ENCODE results near the gene ABHD16B. TPM values are rescaled to one million over a fixed set of nuclear protein-coding genes. Genes with fewer than 3 reads are reported as not detected.
A peak's percentile ranks its signal among the peaks of the same experiment; 100 is the strongest.

Gene ABHD16B
- total and polyA plus RNA-seq, 8 donors, result 0.18 TPM; not detected in 7

DNA sequence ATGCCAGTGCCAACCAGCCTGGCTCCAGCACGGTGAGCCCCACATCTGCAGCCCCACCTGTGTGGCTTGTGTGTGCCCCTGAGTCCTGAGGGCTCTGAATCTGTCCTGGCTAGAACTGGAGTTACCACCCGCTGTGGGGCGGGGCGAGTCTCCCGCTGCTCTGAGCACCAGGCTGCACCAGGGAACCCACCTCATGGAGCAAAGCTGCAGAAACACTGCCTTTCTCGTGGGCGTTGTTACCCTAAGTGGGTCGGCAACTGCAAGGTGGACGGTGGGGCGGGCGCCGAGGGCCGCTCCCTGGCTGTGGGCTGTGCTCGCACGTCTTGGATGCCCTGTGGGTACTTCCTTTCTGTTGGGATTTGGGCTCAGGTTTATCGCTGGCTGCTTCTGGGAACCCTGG lies 17.5 kb upstream of the ABHD16B start:
- peaks cover 0 to 67% of the 10 kb centered on the region in 2 donors for H3K27me3 ChIP-seq
- TF ChIP-seq, protein P1, sequence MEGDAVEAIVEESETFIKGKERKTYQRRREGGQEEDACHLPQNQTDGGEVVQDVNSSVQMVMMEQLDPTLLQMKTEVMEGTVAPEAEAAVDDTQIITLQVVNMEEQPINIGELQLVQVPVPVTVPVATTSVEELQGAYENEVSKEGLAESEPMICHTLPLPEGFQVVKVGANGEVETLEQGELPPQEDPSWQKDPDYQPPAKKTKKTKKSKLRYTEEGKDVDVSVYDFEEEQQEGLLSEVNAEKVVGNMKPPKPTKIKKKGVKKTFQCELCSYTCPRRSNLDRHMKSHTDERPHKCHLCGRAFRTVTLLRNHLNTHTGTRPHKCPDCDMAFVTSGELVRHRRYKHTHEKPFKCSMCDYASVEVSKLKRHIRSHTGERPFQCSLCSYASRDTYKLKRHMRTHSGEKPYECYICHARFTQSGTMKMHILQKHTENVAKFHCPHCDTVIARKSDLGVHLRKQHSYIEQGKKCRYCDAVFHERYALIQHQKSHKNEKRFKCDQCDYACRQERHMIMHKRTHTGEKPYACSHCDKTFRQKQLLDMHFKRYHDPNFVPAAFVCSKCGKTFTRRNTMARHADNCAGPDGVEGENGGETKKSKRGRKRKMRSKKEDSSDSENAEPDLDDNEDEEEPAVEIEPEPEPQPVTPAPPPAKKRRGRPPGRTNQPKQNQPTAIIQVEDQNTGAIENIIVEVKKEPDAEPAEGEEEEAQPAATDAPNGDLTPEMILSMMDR (IDR thresholded peaks at IDR 0.05), result no peak
- H3K27ac ChIP-seq, result peak overlapping the region in 1 of 2 donors; percentile 41
- H3K9me3 ChIP-seq, result no peaks in the 10 kb centered on the region
- intact Hi-C loops (cut with DNase I), result no loop called here
- no peak for ATAC-seq
- DNase-seq, result no peak
- peaks cover 7 to 37% of the 10 kb centered on the region in 2 donors for H3K4me1 ChIP-seq
- no peaks in the 10 kb centered on the region for H3K36me3 ChIP-seq
- no peak overlapping the region for H3K4me3 ChIP-seq

DNA sequence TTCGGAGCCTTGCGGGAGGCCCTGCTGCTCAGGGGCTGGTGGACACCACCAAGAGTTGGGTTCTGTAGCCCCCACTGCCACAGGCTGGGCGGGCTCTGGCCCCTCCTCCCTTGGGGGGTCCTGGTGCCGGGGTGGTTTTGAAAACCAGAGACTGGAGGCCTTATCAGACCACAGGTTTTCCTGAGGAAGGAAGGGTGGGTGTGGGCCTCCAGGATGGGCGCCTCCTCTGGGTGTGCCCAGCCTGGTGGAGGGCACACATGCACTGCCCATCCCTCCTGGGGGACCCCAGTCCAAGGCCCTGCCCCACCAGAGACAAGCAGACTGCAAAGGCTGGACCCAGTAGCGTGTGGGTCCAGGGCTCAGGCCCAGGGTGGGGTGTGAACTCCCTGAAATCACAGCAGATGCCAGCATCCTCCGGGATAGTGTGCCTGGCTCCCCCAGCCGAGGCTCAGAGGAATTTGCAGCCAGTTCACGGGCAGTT lies 16.7 kb upstream of the ABHD16B start:
- ATAC-seq, result no peak
- Histone ChIP-seq H3K9me3 (no peaks in the 10 kb centered on the region), H3K4me1 (peaks cover 7 to 37% of the 10 kb centered on the region in 2 donors), H3K27me3 (peaks cover 0 to 68% of the 10 kb centered on the region in 2 donors), H3K4me3 (no peak overlapping the region), H3K27ac (peak overlapping the region in 1 of 2 donors; percentile 41), H3K36me3 (no peaks in the 10 kb centered on the region)
- intact Hi-C loops (cut with DNase I), result no loop called here
- TF ChIP-seq, protein P1 (IDR thresholded peaks at IDR 0.05), result no peak
- DNase-seq, result no peak

DNA sequence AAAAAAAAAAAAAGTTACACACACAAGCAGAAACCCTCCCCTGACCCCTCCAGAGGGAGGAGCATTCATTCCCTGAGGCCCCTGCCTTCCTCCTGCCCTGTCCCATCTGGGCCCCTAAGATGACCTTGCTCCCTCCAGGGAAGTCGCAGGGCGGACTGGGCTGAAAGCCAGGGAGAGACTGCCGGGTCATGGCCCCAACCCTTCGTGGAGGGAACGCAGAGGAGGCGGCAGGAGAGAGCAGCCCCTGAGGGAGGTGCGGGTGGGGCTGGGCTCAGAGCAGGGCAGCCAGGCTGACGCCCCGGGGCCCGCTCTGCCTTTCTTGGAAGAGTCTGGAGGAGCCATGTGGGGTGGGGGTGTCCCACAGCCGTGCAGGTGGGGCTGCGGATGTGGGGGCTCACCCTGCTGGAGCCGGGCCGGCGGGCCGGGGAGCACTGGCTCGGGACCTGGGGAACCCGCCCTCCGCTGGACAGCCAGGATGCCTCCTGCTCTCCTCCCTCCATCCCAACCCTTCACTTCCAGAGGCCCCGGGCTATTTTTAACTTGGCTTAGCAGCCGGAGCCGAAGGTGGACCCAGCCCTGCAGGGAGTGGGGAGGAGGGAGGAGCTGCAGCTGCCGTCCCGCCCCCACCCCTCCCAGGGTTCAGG lies 15.0 kb upstream of the ABHD16B start:
- no peaks in the 10 kb centered on the region for H3K36me3 ChIP-seq
- TF ChIP-seq, protein P1 (IDR thresholded peaks at IDR 0.05), result no peak
- H3K4me1 ChIP-seq, result peaks cover 7 to 37% of the 10 kb centered on the region in 2 donors
- intact Hi-C loops (cut with DNase I), result no loop called here
- ATAC-seq (peak; percentile 54), DNase-seq (peak in 1 of 4 donors; percentile 68)
- H3K27ac ChIP-seq, result peak overlapping the region in 1 of 2 donors; percentile 39
- no peaks in the 10 kb centered on the region for H3K9me3 ChIP-seq
- no peak overlapping the region for H3K4me3 ChIP-seq
- H3K27me3 ChIP-seq, result peaks cover 0 to 68% of the 10 kb centered on the region in 2 donors

DNA sequence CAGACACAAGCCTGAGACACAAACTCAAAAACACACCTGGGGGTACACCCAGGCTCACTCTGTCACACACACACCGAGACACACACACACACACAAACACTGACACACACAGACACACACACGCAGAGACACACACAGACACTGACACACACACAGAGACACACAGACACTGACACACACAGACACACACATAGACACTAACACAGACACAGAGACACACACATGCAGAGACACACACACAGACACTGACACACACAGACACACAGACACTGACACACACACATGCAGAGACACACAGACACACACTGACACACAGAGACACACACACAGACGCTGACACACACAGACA lies 14.4 kb upstream of the ABHD16B start:
- ATAC-seq (no peak), DNase-seq (no peak)
- Histone ChIP-seq H3K4me1 (peaks cover 7 to 37% of the 10 kb centered on the region in 2 donors), H3K27ac (no peak overlapping the region), H3K4me3 (no peak overlapping the region), H3K9me3 (no peaks in the 10 kb centered on the region), H3K27me3 (peaks cover 0 to 67% of the 10 kb centered on the region in 2 donors), H3K36me3 (no peaks in the 10 kb centered on the region)
- intact Hi-C loops (cut with DNase I), result no loop called here
- TF ChIP-seq, protein P1 (IDR thresholded peaks at IDR 0.05), result no peak

DNA sequence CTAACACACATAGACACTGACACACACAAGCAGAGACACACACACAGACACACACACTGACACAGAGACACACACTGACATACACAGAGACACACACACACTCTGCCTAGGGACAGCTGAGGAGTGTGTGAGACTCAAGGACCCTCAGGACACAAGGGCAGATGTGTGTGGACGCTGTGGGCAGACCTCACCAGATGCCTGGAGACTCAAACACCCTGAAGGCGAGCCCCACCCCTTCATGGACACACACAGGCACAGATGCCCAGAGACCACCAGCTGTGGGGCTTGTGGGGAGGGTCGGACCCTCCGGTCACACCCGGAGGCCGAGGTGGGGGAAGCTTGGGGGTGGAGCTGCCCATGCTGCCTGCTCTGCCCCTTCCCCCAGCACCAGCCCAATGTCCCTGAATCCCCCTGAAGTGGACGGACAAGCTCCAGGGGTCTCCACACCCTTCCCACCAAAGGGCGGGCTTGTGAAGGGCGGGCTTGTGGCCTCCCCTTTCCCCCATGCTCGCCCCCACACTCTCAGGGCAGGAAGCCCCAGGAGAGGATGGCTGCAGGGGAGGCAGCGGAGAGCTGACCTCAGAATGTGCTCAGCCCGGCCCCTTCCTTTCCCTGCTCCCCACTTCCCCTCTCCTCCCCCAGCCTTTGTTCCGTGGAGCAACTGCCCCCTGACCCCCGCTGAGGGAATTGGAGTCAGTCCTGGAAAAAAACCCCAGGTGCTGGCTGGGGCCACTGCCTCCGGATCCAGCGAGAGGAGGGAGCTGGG lies 13.9 kb upstream of the ABHD16B start:
- intact Hi-C loops (cut with DNase I), result no loop called here
- TF ChIP-seq, protein P1 (IDR thresholded peaks at IDR 0.05), result no peak
- Histone ChIP-seq H3K36me3 (no peaks in the 10 kb centered on the region), H3K4me1 (peaks cover 7 to 37% of the 10 kb centered on the region in 2 donors), H3K27ac (peak overlapping the region; percentile 26 to 70), H3K4me3 (no peak overlapping the region), H3K27me3 (peaks cover 0 to 61% of the 10 kb centered on the region in 2 donors), H3K9me3 (no peaks in the 10 kb centered on the region)
- DNase-seq (no peak), ATAC-seq (peak; percentile 29)

All from left lung (tissue), 10 donors.